Liver (tissue), 9 donors: ENCODE results near the gene ABCB9. TPM values are rescaled to one million over a fixed set of nuclear protein-coding genes. Genes with fewer than 3 reads are reported as not detected.

Experiments
- DNase-seq: peaks from one replicate; pipeline ENCODE4 v3.0.0-alpha.2; 2017; ENCODE audit warnings: low spot score
- H3K27ac ChIP-seq, 2 donors: one replicate each; pipeline ENCODE4 v1.7.0; 2013; ENCODE audit warnings: inconsistent platforms in 2 of 2, low read length in 2 of 2, control low read depth in 1 of 2, low read depth in 1 of 2, mild to moderate bottlenecking in 1 of 2
- H3K27me3 ChIP-seq, 4 donors: one replicate each; pipeline versions ENCODE4 v1.6.1 to v1.7.0; 2013; ENCODE audit warnings: low read length in 3 of 4, inconsistent platforms in 1 of 4, mild to moderate bottlenecking in 1 of 4, moderate library complexity in 1 of 4; ENCODE audit not compliant: control insufficient read depth in 4 of 4, insufficient read depth in 4 of 4
- H3K36me3 ChIP-seq, 4 donors: one replicate each; pipeline versions ENCODE4 v1.6.1 to v1.7.0; 2013; ENCODE audit warnings: low read length in 3 of 4, mild to moderate bottlenecking in 3 of 4, low read depth in 1 of 4, moderate library complexity in 1 of 4; ENCODE audit not compliant: control insufficient read depth in 4 of 4, insufficient read depth in 3 of 4
- H3K4me1 ChIP-seq, 4 donors: one replicate each; pipeline versions ENCODE4 v1.6.1 to v1.7.0; 2013; ENCODE audit warnings: low read length in 3 of 4, mild to moderate bottlenecking in 3 of 4, moderate library complexity in 1 of 4; ENCODE audit not compliant: control insufficient read depth in 4 of 4, insufficient read depth in 4 of 4
- H3K4me3 ChIP-seq, 3 donors: one replicate each; pipeline versions ENCODE4 v1.6.1 to v1.7.0; 2013; ENCODE audit warnings: low read length in 3 of 3, control low read depth in 1 of 3, low read depth in 1 of 3, mild to moderate bottlenecking in 1 of 3
- H3K9ac ChIP-seq, 2 donors: one replicate each; pipeline ENCODE4 v1.7.0; 2013; ENCODE audit warnings: low read length in 2 of 2, mild to moderate bottlenecking in 2 of 2, moderate library complexity in 2 of 2, control low read depth in 1 of 2, low read depth in 1 of 2
- H3K9me3 ChIP-seq, 4 donors: one replicate each; pipeline versions ENCODE4 v1.6.1 to v1.7.0; 2013; ENCODE audit warnings: low read length in 3 of 4; ENCODE audit not compliant: control insufficient read depth in 4 of 4
- ATF3 ChIP-seq: IDR thresholded peaks from 2 replicates; pipeline ENCODE4 v1.6.1; 2016; ENCODE audit warnings: antibody characterized with exemption
- CTCF ChIP-seq: fragments of 150-350 bp; IDR thresholded peaks from 2 replicates; pipeline ENCODE4 v1.5.1; 2017; ENCODE audit warnings: improper control_type of control experiment, low read depth, low read length; ENCODE audit not compliant: missing input control
- EGR1 ChIP-seq, 2 donors: IDR thresholded peaks; 2 replicates each; pipeline ENCODE4 v1.6.1; 2016 to 2018; ENCODE audit warnings: antibody characterized with exemption in 2 of 2, low read depth in 2 of 2
- FOXA1 ChIP-seq: IDR thresholded peaks from 2 replicates; pipeline ENCODE4 v1.6.1; 2016; ENCODE audit warnings: antibody characterized with exemption
- FOXA2 ChIP-seq: IDR thresholded peaks from 2 replicates; pipeline ENCODE4 v1.6.1; 2016; ENCODE audit warnings: antibody characterized with exemption
- GABPA ChIP-seq, 2 donors: IDR thresholded peaks in 1 of 2; conservative IDR thresholded peaks in 1 of 2; 2 replicates each; pipeline ENCODE4 v1.6.1; 2016; ENCODE audit warnings: antibody characterized with exemption in 2 of 2, mild to moderate bottlenecking in 1 of 2, moderate library complexity in 1 of 2
- HNF4A ChIP-seq, 2 donors: conservative IDR thresholded peaks; 2 replicates each; pipeline ENCODE4 v1.6.1; 2016; ENCODE audit warnings: antibody characterized with exemption in 2 of 2, mild to moderate bottlenecking in 2 of 2
- HNF4G ChIP-seq: IDR thresholded peaks from 2 replicates; pipeline ENCODE4 v1.6.1; 2016; ENCODE audit warnings: antibody characterized with exemption
- JUND ChIP-seq, 2 donors: IDR thresholded peaks; 2 replicates each; pipeline ENCODE4 v1.6.1; 2016; ENCODE audit warnings: antibody characterized with exemption in 2 of 2
- MAX ChIP-seq: IDR thresholded peaks from 2 replicates; pipeline ENCODE4 v1.6.1; 2016; ENCODE audit warnings: antibody characterized with exemption
- NR2F2 ChIP-seq: IDR thresholded peaks from 2 replicates; pipeline ENCODE4 v1.6.1; 2016; ENCODE audit warnings: antibody characterized with exemption
- RAD21 ChIP-seq, 2 donors: IDR thresholded peaks; 2 replicates each; pipeline ENCODE4 v1.6.1; 2016; ENCODE audit warnings: antibody characterized with exemption in 2 of 2, mild to moderate bottlenecking in 2 of 2
- RXRA ChIP-seq, 2 donors: IDR thresholded peaks; 2 replicates each; pipeline ENCODE4 v1.6.1; 2017 to 2018; ENCODE audit warnings: antibody characterized with exemption in 2 of 2, mild to moderate bottlenecking in 1 of 2
- SP1 ChIP-seq: IDR thresholded peaks from 2 replicates; pipeline ENCODE4 v1.6.1; 2018; ENCODE audit warnings: antibody characterized with exemption, mild to moderate bottlenecking
- TAF1 ChIP-seq: conservative IDR thresholded peaks from 2 replicates; pipeline ENCODE4 v1.6.1; 2016; ENCODE audit warnings: antibody characterized with exemption, mild to moderate bottlenecking
- YY1 ChIP-seq: IDR thresholded peaks from 2 replicates; pipeline ENCODE4 v1.6.1; 2016; ENCODE audit warnings: antibody characterized with exemption, mild to moderate bottlenecking
- WGBS: extraction: QIAGEN DNeasy Blood & Tissue Kit; methylation state at CpG from one replicate; pipeline ENCODE4 v1.1.7; 2013; 5-methylcytosine and 5-hydroxymethylcytosine counted together
- polyA plus RNA-seq, 2 donors: library from polyadenylated mRNA; stranded (reverse) in 1 of 2; unstranded in 1 of 2; fragments of 200-250 nt in 1 of 2; fragments of >200 nt in 1 of 2; fragmentation: Nextera tagmentation in 1 of 2; extraction: Ambion mirVana in 1 of 2; gene quantifications; one replicate each; pipeline versions ENCODE4 v1.2.1 to v1.2.3, GENCODE V29; 2013 to 2015
- total RNA-seq, 2 donors: library from RNA; depleted of rRNA; stranded (reverse); fragments of >200 nt; gene quantifications; one replicate each; pipeline ENCODE4 v1.2.3, GENCODE V29; 2014
- TF ChIP-seq, protein P1 (sequence below): IDR thresholded peaks from 2 replicates; pipeline ENCODE4 v1.6.1; 2016; ENCODE audit warnings: antibody characterized with exemption
- TF ChIP-seq, protein P2 (sequence below): IDR thresholded peaks from 2 replicates; pipeline ENCODE4 v1.6.1; 2016; ENCODE audit warnings: antibody characterized with exemption, mild to moderate bottlenecking
- donor health status: healthy.
- donor health status: healthy.
- donor health status: healthy.
- donor health status: healthy.
- donor health status: healthy.

ABCB9 gene
- total and polyA plus RNA-seq, 4 donors = 0.29 to 3.3 (median 1.3) TPM

- Histone ChIP-seq H3K9ac (no peak overlapping the region), H3K27ac (no peak overlapping the region), H3K4me3 (no peak overlapping the region), H3K4me1 (peaks cover 2 to 9% (median 4%) of the 10 kb centered on the region in 4 donors), H3K9me3 (no peaks in the 10 kb centered on the region), H3K36me3 (no peaks in the 10 kb centered on the region), H3K27me3 (no peaks in the 10 kb centered on the region)
- 95% methylated on average over 8 of the region's 8 CpGs for WGBS
- no peak for DNase-seq
- TF ChIP-seq GABPA (IDR thresholded peaks at IDR 0.05 in 1 of 2, conservative IDR thresholded peaks at IDR 0.05 in 1 of 2) (no peak), MAX (no peak), FOXA1 (no peak), EGR1 (IDR thresholded peaks at IDR 0.05; ENCODE audit: low read depth in 2 of 2) (no peak), SP1 (no peak), HNF4G (no peak), YY1 (no peak), FOXA2 (no peak), NR2F2 (no peak), HNF4A (conservative IDR thresholded peaks at IDR 0.05) (no peak), CTCF (no peak), RAD21 (IDR thresholded peaks at IDR 0.05) (no peak), ATF3 (no peak), TAF1 (no peak), JUND (IDR thresholded peaks at IDR 0.05) (no peak), RXRA (IDR thresholded peaks at IDR 0.05) (no peak)
- TF ChIP-seq, protein P1, sequence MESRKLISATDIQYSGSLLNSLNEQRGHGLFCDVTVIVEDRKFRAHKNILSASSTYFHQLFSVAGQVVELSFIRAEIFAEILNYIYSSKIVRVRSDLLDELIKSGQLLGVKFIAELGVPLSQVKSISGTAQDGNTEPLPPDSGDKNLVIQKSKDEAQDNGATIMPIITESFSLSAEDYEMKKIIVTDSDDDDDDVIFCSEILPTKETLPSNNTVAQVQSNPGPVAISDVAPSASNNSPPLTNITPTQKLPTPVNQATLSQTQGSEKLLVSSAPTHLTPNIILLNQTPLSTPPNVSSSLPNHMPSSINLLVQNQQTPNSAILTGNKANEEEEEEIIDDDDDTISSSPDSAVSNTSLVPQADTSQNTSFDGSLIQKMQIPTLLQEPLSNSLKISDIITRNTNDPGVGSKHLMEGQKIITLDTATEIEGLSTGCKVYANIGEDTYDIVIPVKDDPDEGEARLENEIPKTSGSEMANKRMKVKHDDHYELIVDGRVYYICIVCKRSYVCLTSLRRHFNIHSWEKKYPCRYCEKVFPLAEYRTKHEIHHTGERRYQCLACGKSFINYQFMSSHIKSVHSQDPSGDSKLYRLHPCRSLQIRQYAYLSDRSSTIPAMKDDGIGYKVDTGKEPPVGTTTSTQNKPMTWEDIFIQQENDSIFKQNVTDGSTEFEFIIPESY = no peak
- TF ChIP-seq, protein P2, sequence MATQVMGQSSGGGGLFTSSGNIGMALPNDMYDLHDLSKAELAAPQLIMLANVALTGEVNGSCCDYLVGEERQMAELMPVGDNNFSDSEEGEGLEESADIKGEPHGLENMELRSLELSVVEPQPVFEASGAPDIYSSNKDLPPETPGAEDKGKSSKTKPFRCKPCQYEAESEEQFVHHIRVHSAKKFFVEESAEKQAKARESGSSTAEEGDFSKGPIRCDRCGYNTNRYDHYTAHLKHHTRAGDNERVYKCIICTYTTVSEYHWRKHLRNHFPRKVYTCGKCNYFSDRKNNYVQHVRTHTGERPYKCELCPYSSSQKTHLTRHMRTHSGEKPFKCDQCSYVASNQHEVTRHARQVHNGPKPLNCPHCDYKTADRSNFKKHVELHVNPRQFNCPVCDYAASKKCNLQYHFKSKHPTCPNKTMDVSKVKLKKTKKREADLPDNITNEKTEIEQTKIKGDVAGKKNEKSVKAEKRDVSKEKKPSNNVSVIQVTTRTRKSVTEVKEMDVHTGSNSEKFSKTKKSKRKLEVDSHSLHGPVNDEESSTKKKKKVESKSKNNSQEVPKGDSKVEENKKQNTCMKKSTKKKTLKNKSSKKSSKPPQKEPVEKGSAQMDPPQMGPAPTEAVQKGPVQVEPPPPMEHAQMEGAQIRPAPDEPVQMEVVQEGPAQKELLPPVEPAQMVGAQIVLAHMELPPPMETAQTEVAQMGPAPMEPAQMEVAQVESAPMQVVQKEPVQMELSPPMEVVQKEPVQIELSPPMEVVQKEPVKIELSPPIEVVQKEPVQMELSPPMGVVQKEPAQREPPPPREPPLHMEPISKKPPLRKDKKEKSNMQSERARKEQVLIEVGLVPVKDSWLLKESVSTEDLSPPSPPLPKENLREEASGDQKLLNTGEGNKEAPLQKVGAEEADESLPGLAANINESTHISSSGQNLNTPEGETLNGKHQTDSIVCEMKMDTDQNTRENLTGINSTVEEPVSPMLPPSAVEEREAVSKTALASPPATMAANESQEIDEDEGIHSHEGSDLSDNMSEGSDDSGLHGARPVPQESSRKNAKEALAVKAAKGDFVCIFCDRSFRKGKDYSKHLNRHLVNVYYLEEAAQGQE = no peak
Observed at GRCh38 chr12:122932207-122932606, 34.1 kb downstream of the ABCB9 start.
